Common myeloid progenitor, CD34-positive (primary cell): ENCODE data around the gene GCAT.
A peak's percentile ranks its signal among the peaks of the same experiment; 100 is the strongest.
"Not testable (repeated sequence)": the region's sequence is repeated elsewhere in the genome, so short reads cannot be mapped to it uniquely, and the experiment has no call there.

Experiments
- CTCF ChIA-PET: fragments of 350-600 bp; sonication (Branson Sonifier 250); formaldehyde crosslinking; loops from one replicate; lab custom pipeline; 2021; ENCODE audit warnings: antibody characterized with exemption; lab: Charles Lee
- POLR2A ChIA-PET: fragments of 350-600 bp; sonication (Branson Sonifier 250); formaldehyde crosslinking; loops from one replicate; lab custom pipeline; 2021; ENCODE audit warnings: antibody characterized with exemption; lab: Charles Lee
- DNase-seq, 3 donors: peaks; one replicate each; pipeline versions ENCODE4 v3.0.0 to v3.0.0-alpha.2; 2013
- H3K27ac ChIP-seq, 2 experiments: 1 replicate in 1 of 2; 2 replicates in 1 of 2; pipeline ENCODE4 v1.7.0; 2013; ENCODE audit warnings: inconsistent platforms in 2 of 2, low read length in 2 of 2, mild to moderate bottlenecking in 2 of 2, low read depth in 1 of 2, moderate library complexity in 1 of 2; ENCODE audit not compliant: severe bottlenecking in 2 of 2, insufficient read depth in 1 of 2, poor library complexity in 1 of 2
- H3K27me3 ChIP-seq, 5 experiments: replicated peaks in 2 of 5; 1 replicate in 3 of 5; 2 replicates in 2 of 5; pipeline versions ENCODE4 v1.6.1 to v1.7.0; 2013; ENCODE audit warnings: low read length in 4 of 5, mild to moderate bottlenecking in 2 of 5, moderate library complexity in 2 of 5, inconsistent platforms in 1 of 5; ENCODE audit not compliant: insufficient read depth in 5 of 5, control insufficient read depth in 4 of 5
- H3K36me3 ChIP-seq, 4 experiments: 1 replicate in 2 of 4; 2 replicates in 2 of 4; pipeline versions ENCODE4 v1.6.1 to v1.7.0; 2013; ENCODE audit warnings: low read length in 3 of 4, control low read depth in 1 of 4, mild to moderate bottlenecking in 1 of 4; ENCODE audit not compliant: control insufficient read depth in 4 of 4, insufficient read depth in 4 of 4
- H3K4me1 ChIP-seq, 4 experiments: 1 replicate in 3 of 4; 2 replicates in 1 of 4; pipeline versions ENCODE4 v1.6.1 to v1.7.1; 2013; ENCODE audit warnings: low read length in 3 of 4, mild to moderate bottlenecking in 3 of 4, control low read depth in 1 of 4, inconsistent platforms in 1 of 4, moderate library complexity in 1 of 4; ENCODE audit not compliant: control insufficient read depth in 4 of 4, insufficient read depth in 4 of 4; ENCODE audit errors: control extremely low read depth in 1 of 4
- H3K4me3 ChIP-seq, 7 experiments: 1 replicate in 4 of 7; 2 replicates in 3 of 7; pipeline versions ENCODE4 v1.5.1 to v1.7.0; 2013; ENCODE audit warnings: mild to moderate bottlenecking in 7 of 7, low read length in 6 of 7, moderate library complexity in 6 of 7, inconsistent platforms in 2 of 7, low read depth in 2 of 7, control low read depth in 1 of 7; ENCODE audit not compliant: insufficient read depth in 4 of 7, control insufficient read depth in 1 of 7; ENCODE audit errors: extremely low read depth in 1 of 7
- H3K9me3 ChIP-seq, 5 experiments: 1 replicate in 4 of 5; 2 replicates in 1 of 5; pipeline versions ENCODE4 v1.6.1 to v1.7.1; 2013; ENCODE audit warnings: low read length in 4 of 5, mild to moderate bottlenecking in 2 of 5, inconsistent platforms in 1 of 5, low read depth in 1 of 5, moderate library complexity in 1 of 5; ENCODE audit not compliant: control insufficient read depth in 4 of 5, insufficient read depth in 2 of 5; ENCODE audit errors: control extremely low read depth in 1 of 5
- WGBS: methylation state at CpG from one replicate; pipeline ENCODE4 v1.1.5; 2013; ENCODE audit not compliant: insufficient coverage; 5-methylcytosine and 5-hydroxymethylcytosine counted together

Gene GCAT

DNA sequence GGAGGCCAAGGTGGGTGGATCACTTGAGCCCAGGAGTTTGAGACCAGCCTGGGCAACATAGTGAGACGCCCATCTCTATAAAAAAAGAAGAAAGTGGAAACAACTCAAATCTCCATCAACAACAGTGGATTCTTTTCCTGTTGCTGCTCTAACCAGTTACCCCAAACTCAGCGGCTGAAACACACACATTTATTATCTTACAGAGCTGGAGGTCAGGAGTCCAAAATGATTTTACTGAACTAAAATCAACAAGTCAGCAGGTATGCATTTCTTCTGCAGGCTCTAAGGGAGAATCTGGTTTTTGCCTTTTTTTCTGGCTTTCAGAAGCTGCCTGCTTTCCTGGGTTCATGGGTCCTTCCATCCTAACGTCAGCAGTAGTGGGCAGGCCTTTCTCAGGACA, 11.7 kb upstream of the GCAT start:
- ChIA-PET POLR2A (interaction anchor here (0.6 to 0.7 kb wide), 3 partner anchors 102 to 162 kb away, joined by 3 read pairs; partner anchors contain the start of gene NOL12), CTCF (no interaction called here)
- no peaks in the 10 kb centered on the region for H3K36me3 ChIP-seq
- H3K27ac ChIP-seq, result no peak overlapping the region
- no peaks in the 10 kb centered on the region for H3K27me3 ChIP-seq
- DNase-seq, result no peak
- H3K9me3 ChIP-seq, result no peaks in the 10 kb centered on the region
- WGBS, result 91% methylated on average over 1 of the region's 3 CpGs
- no peak overlapping the region for H3K4me3 ChIP-seq
- H3K4me1 ChIP-seq, result no peaks in the 10 kb centered on the region

DNA sequence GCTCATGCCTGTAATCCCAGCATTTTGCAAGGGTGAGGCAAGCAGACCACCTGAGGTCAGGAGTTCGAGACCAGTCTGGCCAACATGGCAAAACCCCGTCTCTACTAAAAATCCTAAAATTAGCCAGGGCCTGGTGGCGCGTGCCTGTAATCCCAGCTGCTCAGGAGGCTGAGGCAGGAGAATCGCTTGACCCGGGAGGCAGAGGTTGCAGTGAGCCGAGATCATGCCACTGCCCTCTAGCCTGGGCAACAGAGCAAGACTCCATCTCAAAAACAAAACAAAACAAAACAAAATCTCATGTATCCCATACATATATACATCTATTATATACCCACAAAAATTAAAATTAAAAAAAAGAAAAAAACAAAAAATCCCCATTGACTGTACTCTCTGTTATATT, 10.5 kb upstream of the GCAT start:
- H3K27me3 ChIP-seq, DNase-seq, H3K4me3 ChIP-seq, CTCF ChIA-PET, H3K36me3 ChIP-seq, H3K9me3 ChIP-seq, H3K27ac ChIP-seq, H3K4me1 ChIP-seq, POLR2A ChIA-PET: not testable (repeated sequence)
- WGBS, result 100% methylated on average over 6 of the region's 7 CpGs

DNA sequence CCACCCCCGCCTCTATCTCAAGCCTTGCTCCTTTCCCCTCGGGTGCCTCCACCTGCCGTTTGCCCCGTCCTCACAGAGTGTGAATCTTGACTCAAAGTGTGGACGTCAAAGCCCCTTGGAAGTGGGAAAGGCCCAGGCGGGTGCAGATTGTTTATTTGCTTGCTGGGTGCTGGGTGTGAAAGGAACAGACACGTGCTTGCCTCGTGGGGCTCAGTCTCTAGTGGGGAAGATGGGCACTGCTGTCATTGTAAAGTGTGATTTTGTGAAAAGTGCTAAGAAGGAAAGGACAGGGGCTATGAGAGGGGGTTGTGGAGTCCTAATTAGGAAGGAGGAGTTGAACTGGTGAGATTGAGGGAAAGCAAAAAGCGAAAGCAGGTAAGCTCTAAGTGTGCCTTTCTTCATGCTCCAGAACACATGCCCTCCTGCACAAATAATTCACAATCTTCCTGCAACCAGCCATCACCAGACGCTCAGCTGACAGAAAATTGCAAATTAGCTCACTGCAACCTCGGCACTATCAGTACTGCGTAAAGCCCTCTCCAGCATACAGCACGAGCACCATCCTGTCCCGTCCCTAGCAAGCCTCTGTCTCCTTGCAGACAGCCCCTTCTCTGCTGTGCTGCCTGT, 9.7 kb upstream of the GCAT start:
- WGBS, result 81% methylated on average over 9 of the region's 14 CpGs
- ChIA-PET POLR2A (no interaction called here), CTCF (interaction anchor here (0.6 to 0.8 kb wide), 2 partner anchors 89 to 99 kb away, joined by 3 read pairs; no protein-coding TSS in a partner anchor)
- no peaks in the 10 kb centered on the region for H3K36me3 ChIP-seq
- H3K27me3 ChIP-seq, result no peaks in the 10 kb centered on the region
- no peak overlapping the region for H3K4me3 ChIP-seq
- no peak overlapping the region for H3K27ac ChIP-seq
- H3K4me1 ChIP-seq, result peaks cover 4 to 11% (median 10%) of the 10 kb centered on the region in 4 experiments
- DNase-seq, result no peak
- no peaks in the 10 kb centered on the region for H3K9me3 ChIP-seq

DNA sequence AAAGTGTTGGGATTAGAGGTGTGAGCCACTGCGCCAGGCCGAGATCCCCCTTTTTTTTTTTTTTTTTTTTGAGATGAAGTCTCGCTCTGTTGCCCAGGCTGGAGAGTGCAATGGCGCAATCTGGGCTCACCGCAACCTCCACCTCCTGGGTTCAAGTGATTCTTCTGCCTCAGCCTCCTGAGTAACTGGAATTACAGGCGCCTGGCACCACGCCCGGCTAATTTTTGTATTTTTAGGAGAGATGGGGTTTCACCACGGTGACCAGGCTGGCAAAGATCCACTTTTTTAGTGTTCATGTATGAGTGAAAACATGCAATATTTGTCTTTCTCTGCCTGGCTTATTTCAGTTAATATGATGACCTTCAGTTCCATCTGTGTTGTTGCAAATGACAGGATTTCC, 7.8 kb upstream of the GCAT start:
- H3K27me3 ChIP-seq, H3K36me3 ChIP-seq, POLR2A ChIA-PET, DNase-seq, H3K27ac ChIP-seq, H3K9me3 ChIP-seq, H3K4me3 ChIP-seq: not testable (repeated sequence)
- WGBS, result 72% methylated on average over 6 of the region's 9 CpGs
- peaks cover 6 to 27% (median 25%) of the 10 kb centered on the region in 4 experiments for H3K4me1 ChIP-seq
- CTCF ChIA-PET, result interaction anchor here (0.7 kb wide), 1 partner anchor 559 kb away, joined by 3 read pairs; no protein-coding TSS in a partner anchor

DNA sequence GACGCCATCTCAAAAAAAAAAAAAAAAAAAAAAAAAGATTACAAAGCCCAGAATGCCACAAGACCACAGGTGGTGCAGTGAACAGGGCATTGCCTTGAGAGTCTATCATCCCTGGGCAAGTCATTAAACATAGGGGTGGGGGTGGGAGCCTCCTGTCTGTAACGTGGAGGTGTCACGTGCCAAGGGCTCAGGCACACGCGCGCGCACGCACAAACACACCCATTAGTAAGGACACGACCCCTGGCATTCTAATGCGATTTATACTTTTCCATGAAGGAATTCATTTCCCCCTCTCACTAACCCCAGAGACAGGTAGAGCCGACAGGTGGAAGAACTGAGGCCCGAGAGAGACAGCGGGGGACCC, 5.8 kb upstream of the GCAT start:
- peak overlapping the region; percentile 43 to 96 (median 70) for H3K4me3 ChIP-seq
- no peaks in the 10 kb centered on the region for H3K27me3 ChIP-seq
- ChIA-PET POLR2A (no interaction called here), CTCF (no interaction called here)
- WGBS, result 0% methylated on average over 6 of the region's 13 CpGs
- DNase-seq, result peak in 2 of 3 donors; percentile 63 to 77
- H3K27ac ChIP-seq, result peak overlapping the region in 1 of 2 experiments; percentile 58
- H3K9me3 ChIP-seq, result no peaks in the 10 kb centered on the region
- peaks cover 14 to 44% (median 42%) of the 10 kb centered on the region in 4 experiments for H3K4me1 ChIP-seq
- H3K36me3 ChIP-seq, result no peaks in the 10 kb centered on the region

DNA sequence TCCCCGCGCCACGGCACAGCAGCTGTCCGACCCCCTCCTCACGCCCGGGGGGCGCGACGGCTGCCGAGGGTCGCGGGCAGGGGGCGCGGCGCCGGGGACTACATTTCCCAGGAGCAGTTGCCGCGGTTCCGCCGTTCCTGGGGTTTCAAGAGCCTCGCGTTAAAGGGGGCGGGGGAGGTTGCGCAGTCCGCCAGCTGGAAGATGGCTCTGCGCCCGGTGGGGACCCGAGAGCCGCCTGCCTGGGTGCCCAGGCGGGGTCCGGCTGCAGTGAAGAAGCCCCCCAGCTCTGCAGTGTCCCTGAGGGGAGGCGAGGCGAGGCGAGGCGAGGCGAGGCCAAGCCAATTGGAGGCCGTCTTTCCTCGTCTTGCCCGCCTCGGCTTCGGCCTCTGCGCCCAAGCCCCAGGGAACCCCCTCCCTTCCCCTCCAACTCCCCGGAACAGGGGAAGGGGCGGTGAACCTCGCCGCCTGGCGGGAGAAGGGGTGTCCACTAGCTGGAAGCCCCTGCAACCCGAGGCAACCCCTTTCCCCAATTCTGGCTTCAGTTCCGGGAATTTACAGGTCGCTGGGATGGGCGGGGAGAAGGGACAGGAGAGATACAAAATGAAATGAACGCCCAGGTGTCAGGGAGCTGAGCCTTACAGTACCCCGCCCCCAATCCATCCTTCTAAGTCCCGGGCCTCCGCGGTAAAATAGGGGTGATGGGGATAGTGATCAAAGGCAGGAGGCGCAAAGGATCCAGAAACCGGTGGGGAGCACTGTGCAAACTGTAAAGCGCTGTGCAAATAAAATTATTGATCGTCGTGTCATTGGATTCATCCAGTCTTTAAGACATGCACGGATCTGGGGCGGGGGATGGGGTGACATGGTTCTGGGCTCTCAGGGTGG, 5.2 kb upstream of the GCAT start:
- H3K27me3 ChIP-seq, result no peaks in the 10 kb centered on the region
- ChIA-PET CTCF (interaction anchor here (0.6 to 1.0 kb wide), 2 partner anchors 61 to 95 kb away, joined by 3 read pairs; no protein-coding TSS in a partner anchor), POLR2A (no interaction called here)
- H3K27ac ChIP-seq, result peak overlapping the region in 1 of 2 experiments; percentile 58
- no peaks in the 10 kb centered on the region for H3K36me3 ChIP-seq
- H3K4me3 ChIP-seq, result peak overlapping the region; percentile 43 to 96 (median 70)
- 0% methylated on average over 45 of the region's 63 CpGs for WGBS
- DNase-seq, result peak in 2 of 3 donors; percentile 59 to 72
- peaks cover 14 to 49% (median 44%) of the 10 kb centered on the region in 4 experiments for H3K4me1 ChIP-seq
- H3K9me3 ChIP-seq, result no peaks in the 10 kb centered on the region
